ENCODE measurements around the gene INPP1. TPM values are rescaled to one million over a fixed set of nuclear protein-coding genes. Genes with fewer than 3 reads are reported as not detected.

Gene INPP1
- total RNA-seq, 1 experiment from 2014 or later: 9.5 TPM

DNA sequence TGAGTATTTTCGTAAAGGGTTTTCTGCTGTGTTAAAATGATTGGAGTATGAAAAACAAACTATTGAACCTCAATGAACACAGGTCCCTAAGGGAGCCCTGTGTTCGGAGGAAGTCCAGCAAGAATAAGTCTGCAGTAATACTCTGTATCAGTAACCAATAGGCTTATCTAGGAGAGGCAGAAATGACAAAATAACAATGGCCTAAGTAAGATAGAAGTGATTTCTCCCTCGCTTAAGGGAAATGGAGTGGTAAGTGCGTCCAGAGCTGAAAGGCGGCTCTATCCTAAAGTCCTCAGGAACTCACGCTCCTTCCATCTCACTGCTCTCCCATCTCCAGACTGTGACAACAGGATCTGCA, 35.5 kb downstream of the INPP1 start:
- intact Hi-C loops (cut with micrococcal nuclease; ENCODE audit: unreplicated experiment): no loop called here

GRCh38 chr2:190379249-190379964, 36.0 kb downstream of the INPP1 start:
- H2AFZ ChIP-seq: no peak overlapping the region
- H3K4me2 ChIP-seq: no peak overlapping the region
- intact Hi-C loops (cut with micrococcal nuclease; ENCODE audit: unreplicated experiment): no loop called here
- DNase-seq: no peak
- no peaks in the 10 kb centered on the region for H3K27me3 ChIP-seq (ENCODE audit: insufficient read depth, low read depth)
- no peaks in the 10 kb centered on the region for H3F3A ChIP-seq (ENCODE audit: insufficient read depth, low read depth)
- CTCF ChIA-PET: no interaction called here
- no peaks in the 10 kb centered on the region for H3K9me3 ChIP-seq (ENCODE audit: insufficient read depth, low read depth)
- H3K4me1 ChIP-seq (replicated peaks; ENCODE audit: insufficient read depth): no peaks in the 10 kb centered on the region
- no peak for TF ChIP-seq EZH2 (IDR thresholded peaks at IDR 0.05; ENCODE audit: low read depth)
- TF ChIP-seq, protein P1, sequence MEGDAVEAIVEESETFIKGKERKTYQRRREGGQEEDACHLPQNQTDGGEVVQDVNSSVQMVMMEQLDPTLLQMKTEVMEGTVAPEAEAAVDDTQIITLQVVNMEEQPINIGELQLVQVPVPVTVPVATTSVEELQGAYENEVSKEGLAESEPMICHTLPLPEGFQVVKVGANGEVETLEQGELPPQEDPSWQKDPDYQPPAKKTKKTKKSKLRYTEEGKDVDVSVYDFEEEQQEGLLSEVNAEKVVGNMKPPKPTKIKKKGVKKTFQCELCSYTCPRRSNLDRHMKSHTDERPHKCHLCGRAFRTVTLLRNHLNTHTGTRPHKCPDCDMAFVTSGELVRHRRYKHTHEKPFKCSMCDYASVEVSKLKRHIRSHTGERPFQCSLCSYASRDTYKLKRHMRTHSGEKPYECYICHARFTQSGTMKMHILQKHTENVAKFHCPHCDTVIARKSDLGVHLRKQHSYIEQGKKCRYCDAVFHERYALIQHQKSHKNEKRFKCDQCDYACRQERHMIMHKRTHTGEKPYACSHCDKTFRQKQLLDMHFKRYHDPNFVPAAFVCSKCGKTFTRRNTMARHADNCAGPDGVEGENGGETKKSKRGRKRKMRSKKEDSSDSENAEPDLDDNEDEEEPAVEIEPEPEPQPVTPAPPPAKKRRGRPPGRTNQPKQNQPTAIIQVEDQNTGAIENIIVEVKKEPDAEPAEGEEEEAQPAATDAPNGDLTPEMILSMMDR (conservative IDR thresholded peaks at IDR 0.05): no peak
- H3K79me2 ChIP-seq (ENCODE audit: low read depth): no peaks in the 10 kb centered on the region
- no peaks in the 10 kb centered on the region for H3K9me2 ChIP-seq (ENCODE audit: insufficient read depth)
- no peak overlapping the region for H3K4me3 ChIP-seq
- H3K27ac ChIP-seq: no peak overlapping the region
- no peaks in the 10 kb centered on the region for H3K36me3 ChIP-seq (ENCODE audit: low read depth)
- POLR2A ChIA-PET (ENCODE audit: unreplicated experiment): no interaction called here
- BruUV-seq (replicated peaks): no TSS peak
- no peaks in the 10 kb centered on the region for H4K20me1 ChIP-seq (ENCODE audit: insufficient read depth)

More for the DNA sequence above, 35.5 kb downstream of the INPP1 start:
- no peak overlapping the region for H3K27ac ChIP-seq
- H3K4me3 ChIP-seq: no peak overlapping the region
- no peaks in the 10 kb centered on the region for H3K4me1 ChIP-seq (replicated peaks; ENCODE audit: insufficient read depth)
- no peaks in the 10 kb centered on the region for H3K9me3 ChIP-seq (ENCODE audit: insufficient read depth, low read depth)
- ChIA-PET POLR2A (ENCODE audit: unreplicated experiment) (no interaction called here), CTCF (no interaction called here)
- H3K79me2 ChIP-seq (ENCODE audit: low read depth): no peaks in the 10 kb centered on the region
- no peaks in the 10 kb centered on the region for H4K20me1 ChIP-seq (ENCODE audit: insufficient read depth)
- DNase-seq: no peak
- no peaks in the 10 kb centered on the region for H3K36me3 ChIP-seq (ENCODE audit: low read depth)
- no peaks in the 10 kb centered on the region for H3F3A ChIP-seq (ENCODE audit: insufficient read depth, low read depth)
- H3K9me2 ChIP-seq (ENCODE audit: insufficient read depth): no peaks in the 10 kb centered on the region
- no TSS peak for BruUV-seq (replicated peaks)
- H3K4me2 ChIP-seq: no peak overlapping the region
- no peak for TF ChIP-seq EZH2 (IDR thresholded peaks at IDR 0.05; ENCODE audit: low read depth)
- TF ChIP-seq, protein P1 (conservative IDR thresholded peaks at IDR 0.05): no peak
- H2AFZ ChIP-seq: no peak overlapping the region
- no peaks in the 10 kb centered on the region for H3K27me3 ChIP-seq (ENCODE audit: insufficient read depth, low read depth)

GRCh38 chr2:190380962-190381412, 37.6 kb downstream of the INPP1 start:
- POLR2A ChIA-PET (ENCODE audit: unreplicated experiment): no interaction called here
- Histone ChIP-seq H3K9me2 (ENCODE audit: insufficient read depth) (no peaks in the 10 kb centered on the region), H3K4me2 (no peak overlapping the region), H3F3A (ENCODE audit: insufficient read depth, low read depth) (no peaks in the 10 kb centered on the region), H3K27me3 (ENCODE audit: insufficient read depth, low read depth) (no peaks in the 10 kb centered on the region), H3K36me3 (ENCODE audit: low read depth) (no peaks in the 10 kb centered on the region), H3K9me3 (ENCODE audit: insufficient read depth, low read depth) (no peaks in the 10 kb centered on the region), H4K20me1 (ENCODE audit: insufficient read depth) (no peaks in the 10 kb centered on the region), H3K79me2 (ENCODE audit: low read depth) (no peaks in the 10 kb centered on the region), H3K27ac (no peak overlapping the region), H3K4me1 (replicated peaks; ENCODE audit: insufficient read depth) (no peaks in the 10 kb centered on the region), H2AFZ (no peak overlapping the region), H3K4me3 (no peak overlapping the region)
- CTCF ChIA-PET: no interaction called here
- intact Hi-C loops (cut with micrococcal nuclease; ENCODE audit: unreplicated experiment): loop anchor here (10.0 kb wide), 1 partner anchor 404 kb away; no protein-coding TSS in a partner anchor
- BruUV-seq (replicated peaks): no TSS peak
- DNase-seq: no peak
- TF ChIP-seq, protein P1 (conservative IDR thresholded peaks at IDR 0.05): no peak
- TF ChIP-seq EZH2 (IDR thresholded peaks at IDR 0.05; ENCODE audit: low read depth): no peak
